Tibial artery (tissue), 4 donors: ENCODE results near the gene RNF19B.

Source experiments
- DNase-seq, 2 donors: peaks; one replicate each; pipeline ENCODE4 v3.0.0-alpha.2; 2019
- H3K27ac ChIP-seq, 2 donors: fragments of 200-600 bp; sonication (generic) in 1 of 2; 1 replicate in 1 of 2; 2 replicates in 1 of 2; pipeline ENCODE4 v1.5.1; 2018 to 2019; ENCODE audit warnings: mild to moderate bottlenecking in 1 of 2
- H3K27me3 ChIP-seq, 2 donors: fragments of 200-600 bp; sonication (generic) in 1 of 2; one replicate each; pipeline versions ENCODE4 v1.5.1 to v1.6.0; 2016 to 2019
- H3K36me3 ChIP-seq, 3 donors: fragments of 200-600 bp; sonication (generic) in 2 of 3; one replicate each; pipeline ENCODE4 v1.5.1; 2016 to 2019; ENCODE audit warnings: mild to moderate bottlenecking in 2 of 3
- H3K4me1 ChIP-seq, 4 donors: fragments of 200-600 bp; sonication (generic) in 2 of 4; 1 replicate in 3 of 4; 2 replicates in 1 of 4; pipeline ENCODE4 v1.5.1; 2016 to 2019
- H3K4me3 ChIP-seq, 2 donors: fragments of 200-600 bp; sonication (generic) in 1 of 2; 1 replicate in 1 of 2; 2 replicates in 1 of 2; pipeline ENCODE4 v1.5.1; 2018 to 2019; ENCODE audit warnings: mild to moderate bottlenecking in 2 of 2
- H3K9me3 ChIP-seq, 3 donors: fragments of 200-600 bp; sonication (generic) in 1 of 3; one replicate each; pipeline ENCODE4 v1.5.1; 2016 to 2019
- intact Hi-C: fragments of 100-400 bp; cut with DNase I; formaldehyde crosslinking; loops from one replicate; pipeline ENCODE4 v1.15.0; 2023; ENCODE audit warnings: low total_unique reads
- TF ChIP-seq, protein P1 (sequence below), 2 experiments: fragments of 200-600 bp in 1 of 2; fragments of 450-650 bp in 1 of 2; IDR thresholded peaks; one replicate each; pipeline ENCODE4 v1.5.1; 2017 to 2019; ENCODE audit warnings: antibody characterized with exemption in 2 of 2, mild to moderate bottlenecking in 1 of 2, moderate library complexity in 1 of 2

RNF19B gene

DNA sequence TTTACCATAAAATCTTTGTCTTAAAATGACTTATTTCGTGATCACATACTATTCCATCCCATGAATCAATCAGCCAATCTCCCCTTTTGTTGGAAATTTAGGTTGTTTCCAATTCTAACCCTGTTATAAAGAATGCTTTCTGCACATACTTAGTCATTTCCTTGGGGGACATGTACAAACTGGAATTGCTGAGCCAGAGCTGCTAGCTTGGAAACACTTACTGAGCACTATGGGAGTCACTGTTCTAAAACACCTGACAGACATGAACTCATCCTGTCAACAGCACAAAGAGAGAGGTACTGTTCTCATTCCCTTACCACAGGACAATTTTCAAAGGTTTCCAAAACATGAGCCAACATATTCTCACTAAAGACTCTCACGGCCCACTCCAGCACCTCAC is 40.0 kb upstream of the RNF19B start:
- H3K9me3 ChIP-seq: no peaks in the 10 kb centered on the region

DNA sequence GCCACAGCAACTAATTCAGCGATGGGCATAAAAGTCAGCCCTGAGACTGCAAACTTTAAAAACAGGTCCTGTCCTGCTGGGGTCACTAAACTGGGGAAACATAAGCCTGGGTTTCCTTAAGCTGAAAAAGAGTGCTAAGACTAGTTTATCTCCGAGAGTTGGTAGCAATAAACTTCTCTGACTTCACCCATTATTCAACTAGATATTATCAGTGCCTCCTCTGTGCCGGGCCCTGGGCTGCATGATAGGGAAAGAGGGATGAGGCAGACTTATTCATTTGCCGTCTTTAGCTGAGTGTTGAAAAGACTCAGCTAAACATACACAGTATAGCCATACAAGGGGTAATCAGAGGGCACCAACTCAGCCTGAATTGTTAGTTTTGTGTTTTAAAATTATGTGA is 39.0 kb upstream of the RNF19B start:
- Histone ChIP-seq H3K36me3 (peaks cover 7 to 14% (median 13%) of the 10 kb centered on the region in 3 donors), H3K27me3 (no peaks in the 10 kb centered on the region), H3K27ac (no peak overlapping the region), H3K9me3 (no peaks in the 10 kb centered on the region), H3K4me1 (peaks cover 0 to 8% (median 4%) of the 10 kb centered on the region in 4 donors), H3K4me3 (no peak overlapping the region)
- DNase-seq: peak in 1 of 2 donors; percentile 39
- intact Hi-C loops: no loop called here
- TF ChIP-seq, protein P1, sequence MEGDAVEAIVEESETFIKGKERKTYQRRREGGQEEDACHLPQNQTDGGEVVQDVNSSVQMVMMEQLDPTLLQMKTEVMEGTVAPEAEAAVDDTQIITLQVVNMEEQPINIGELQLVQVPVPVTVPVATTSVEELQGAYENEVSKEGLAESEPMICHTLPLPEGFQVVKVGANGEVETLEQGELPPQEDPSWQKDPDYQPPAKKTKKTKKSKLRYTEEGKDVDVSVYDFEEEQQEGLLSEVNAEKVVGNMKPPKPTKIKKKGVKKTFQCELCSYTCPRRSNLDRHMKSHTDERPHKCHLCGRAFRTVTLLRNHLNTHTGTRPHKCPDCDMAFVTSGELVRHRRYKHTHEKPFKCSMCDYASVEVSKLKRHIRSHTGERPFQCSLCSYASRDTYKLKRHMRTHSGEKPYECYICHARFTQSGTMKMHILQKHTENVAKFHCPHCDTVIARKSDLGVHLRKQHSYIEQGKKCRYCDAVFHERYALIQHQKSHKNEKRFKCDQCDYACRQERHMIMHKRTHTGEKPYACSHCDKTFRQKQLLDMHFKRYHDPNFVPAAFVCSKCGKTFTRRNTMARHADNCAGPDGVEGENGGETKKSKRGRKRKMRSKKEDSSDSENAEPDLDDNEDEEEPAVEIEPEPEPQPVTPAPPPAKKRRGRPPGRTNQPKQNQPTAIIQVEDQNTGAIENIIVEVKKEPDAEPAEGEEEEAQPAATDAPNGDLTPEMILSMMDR (IDR thresholded peaks at IDR 0.05): no peak

More for the DNA sequence above, 40.0 kb upstream of the RNF19B start:
- Histone ChIP-seq H3K4me1 (peaks cover 0 to 4% (median 0%) of the 10 kb centered on the region in 4 donors), H3K36me3 (peaks cover 7 to 22% (median 22%) of the 10 kb centered on the region in 3 donors), H3K27ac (no peak overlapping the region), H3K27me3 (no peaks in the 10 kb centered on the region), H3K4me3 (no peak overlapping the region)
- intact Hi-C loops: loop anchor here (5.0 kb wide), 1 partner anchor 72 kb away; no protein-coding TSS in a partner anchor
- TF ChIP-seq, protein P1 (IDR thresholded peaks at IDR 0.05): no peak
- DNase-seq: no peak

DNA sequence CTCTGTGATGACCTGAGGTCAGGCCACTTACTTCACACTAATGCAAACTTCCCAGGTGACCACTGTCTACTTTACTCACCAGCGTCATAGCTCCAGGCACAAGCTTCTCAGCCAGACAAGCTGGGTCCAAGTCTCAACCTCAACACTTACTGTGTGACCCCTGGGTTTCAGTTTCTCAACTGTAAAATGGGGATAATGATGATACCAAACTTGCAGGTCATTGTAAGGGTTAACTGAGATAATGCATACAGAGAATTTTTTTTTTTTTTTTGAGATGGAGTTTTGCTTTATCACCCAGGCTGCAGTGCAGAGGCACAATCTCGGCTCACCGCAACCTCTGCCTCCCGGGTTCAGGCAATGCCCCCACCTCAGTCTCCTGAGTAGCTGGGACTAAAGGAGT is 37.4 kb upstream of the RNF19B start:
- TF ChIP-seq, protein P1 (IDR thresholded peaks at IDR 0.05): no peak
- DNase-seq: no peak
- no peak overlapping the region for H3K27ac ChIP-seq
- H3K36me3 ChIP-seq: no peaks in the 10 kb centered on the region
- intact Hi-C loops: no loop called here
- H3K4me1 ChIP-seq: peaks cover 0 to 22% (median 8%) of the 10 kb centered on the region in 4 donors
- no peak overlapping the region for H3K4me3 ChIP-seq
- H3K27me3 ChIP-seq: no peaks in the 10 kb centered on the region
- no peaks in the 10 kb centered on the region for H3K9me3 ChIP-seq

DNA sequence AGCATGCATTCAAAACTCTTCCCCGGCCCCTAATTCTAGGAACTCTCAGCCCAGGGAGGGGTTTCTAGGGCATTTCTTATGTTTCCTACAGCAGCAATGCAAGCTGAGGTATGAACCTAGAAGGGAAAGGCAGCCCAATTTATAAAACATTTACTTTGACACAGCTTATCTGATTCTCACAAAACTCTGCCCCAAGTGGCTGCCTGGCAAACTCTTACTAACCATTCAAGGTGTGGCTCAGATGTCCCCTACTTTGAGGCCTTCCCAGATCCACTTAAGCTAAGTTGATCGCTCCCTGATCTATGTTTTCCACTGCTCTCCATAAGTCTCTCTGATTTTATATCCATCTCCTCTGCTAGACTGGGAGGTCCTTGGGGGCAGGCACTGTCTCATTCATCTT is 36.7 kb upstream of the RNF19B start:
- intact Hi-C loops: no loop called here
- H3K9me3 ChIP-seq: no peaks in the 10 kb centered on the region
- no peaks in the 10 kb centered on the region for H3K27me3 ChIP-seq
- no peak overlapping the region for H3K27ac ChIP-seq
- peak in 1 of 2 donors; percentile 7 for DNase-seq
- TF ChIP-seq, protein P1 (IDR thresholded peaks at IDR 0.05): no peak
- H3K4me3 ChIP-seq: no peak overlapping the region
- peaks cover 0 to 25% (median 8%) of the 10 kb centered on the region in 4 donors for H3K4me1 ChIP-seq
- no peaks in the 10 kb centered on the region for H3K36me3 ChIP-seq

DNA sequence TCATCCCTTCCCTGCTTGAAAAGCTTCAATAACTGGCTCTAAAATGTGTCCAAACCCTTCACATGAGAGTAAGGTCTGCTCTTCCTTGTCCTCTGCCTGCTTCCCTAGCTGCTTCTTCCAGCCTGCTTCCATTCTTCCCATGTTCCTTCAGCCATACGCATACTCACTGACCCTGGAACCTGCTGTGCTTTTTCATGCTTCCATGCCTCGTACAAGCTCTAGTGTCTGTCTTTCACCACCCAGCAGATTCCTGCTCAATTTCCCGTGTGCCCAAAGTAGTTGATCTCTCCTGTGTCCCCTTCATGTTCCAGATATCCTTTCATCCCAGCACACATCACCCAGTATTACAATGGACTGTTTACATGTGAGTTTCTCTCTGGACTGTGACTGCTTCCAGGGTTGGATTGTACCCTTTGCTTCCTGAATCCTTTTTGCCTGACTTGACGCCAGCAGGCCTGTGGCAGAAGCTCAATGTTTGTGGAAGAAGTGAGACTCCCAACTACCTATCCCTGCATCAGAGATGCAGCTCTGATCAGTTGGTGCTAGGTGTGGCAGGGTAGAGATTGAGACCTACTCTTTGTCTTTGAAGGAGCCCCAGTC is 35.9 kb upstream of the RNF19B start:
- DNase-seq: peak in 1 of 2 donors; percentile 33
- Histone ChIP-seq H3K27ac (no peak overlapping the region), H3K4me1 (peaks cover 0 to 25% (median 8%) of the 10 kb centered on the region in 4 donors), H3K4me3 (no peak overlapping the region), H3K36me3 (no peaks in the 10 kb centered on the region), H3K27me3 (no peaks in the 10 kb centered on the region), H3K9me3 (no peaks in the 10 kb centered on the region)
- TF ChIP-seq, protein P1 (IDR thresholded peaks at IDR 0.05): no peak
- intact Hi-C loops: no loop called here
